Left colon (tissue), 2 donors: ENCODE data around the gene PDZK1IP1. TPM values are rescaled to one million over a fixed set of nuclear protein-coding genes. Genes with fewer than 3 reads are reported as not detected.

ENCODE experiments used
- ATAC-seq: fragments of 200-7000 bp; cut with Tn5 transposase; one replicate; pipeline ENCODE4 v1.9.1; 2020; ENCODE audit warnings: mild to moderate bottlenecking, moderate library complexity
- DNase-seq, 2 donors: peaks; one replicate each; pipeline ENCODE4 v3.0.0-alpha.2; 2020
- intact Hi-C, 2 donors: fragments of 100-400 bp; cut with DNase I in 1 of 2; cut with micrococcal nuclease in 1 of 2; formaldehyde crosslinking; loops; one replicate each; pipeline versions ENCODE4 v1.11.2 to v1.14.0; 2022; cut with DNase I, micrococcal nuclease
- total RNA-seq, 2 donors: library from RNA; stranded (reverse); fragmentation: NEBNext Ultra II Directional; extraction: Animal tissue kit (Norgen Biotek cat#: 25700); gene quantifications; one replicate each; pipeline ENCODE4 v1.2.1, GENCODE V29; 2021
- donor health status: DM: no; HTN: no; CAD: no.
- donor health status: DM: yes; HTN: yes; CAD: no.

Gene PDZK1IP1
- total RNA-seq, 2 donors from 2014 or later = 32.4 to 107 TPM

DNA sequence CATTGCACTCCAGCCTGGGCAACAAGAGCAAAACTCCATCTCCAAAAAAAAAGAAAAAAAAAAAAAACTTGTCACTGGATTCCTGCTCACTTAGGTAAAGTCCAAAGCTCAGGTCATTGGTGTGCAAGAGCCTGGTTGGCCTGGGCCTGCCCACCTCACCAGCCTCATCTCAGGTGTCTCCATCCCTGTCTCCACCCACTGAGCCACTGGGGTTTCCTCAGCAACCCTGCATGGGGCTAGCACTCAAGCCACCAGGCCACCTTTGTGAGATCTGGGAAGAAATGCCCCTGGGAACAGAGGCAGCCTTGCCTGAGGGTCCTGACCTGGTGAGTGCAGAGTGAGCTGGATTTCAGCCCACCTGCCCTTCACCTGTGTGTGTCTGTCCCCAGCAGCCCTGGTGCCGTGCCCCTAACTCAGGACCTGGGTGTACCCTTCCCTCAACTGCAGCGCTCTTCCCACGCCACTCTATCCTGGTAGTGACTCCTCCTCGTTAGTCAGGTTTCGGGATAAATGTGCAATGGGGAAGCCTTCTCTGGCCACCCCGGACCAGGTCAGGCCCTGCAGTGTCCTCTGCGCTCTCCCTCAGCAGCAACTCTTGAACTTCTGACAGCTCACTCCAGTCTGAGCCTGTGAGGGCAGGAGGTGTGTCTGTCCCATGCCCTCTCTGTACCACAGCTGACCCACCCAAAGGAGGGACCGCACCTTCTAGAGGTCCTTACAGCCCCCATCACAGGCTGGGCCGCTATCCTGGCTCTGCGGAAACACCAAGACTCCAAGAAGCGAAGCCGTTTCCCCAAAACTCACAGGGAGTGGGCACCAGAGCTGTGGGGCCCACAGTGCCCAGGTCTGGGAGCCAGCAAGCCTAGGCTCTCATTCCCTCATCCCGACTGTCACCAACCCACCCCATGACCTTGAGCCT, 3.3 kb downstream of the PDZK1IP1 start:
- no peak for ATAC-seq
- DNase-seq = no peak

DNA sequence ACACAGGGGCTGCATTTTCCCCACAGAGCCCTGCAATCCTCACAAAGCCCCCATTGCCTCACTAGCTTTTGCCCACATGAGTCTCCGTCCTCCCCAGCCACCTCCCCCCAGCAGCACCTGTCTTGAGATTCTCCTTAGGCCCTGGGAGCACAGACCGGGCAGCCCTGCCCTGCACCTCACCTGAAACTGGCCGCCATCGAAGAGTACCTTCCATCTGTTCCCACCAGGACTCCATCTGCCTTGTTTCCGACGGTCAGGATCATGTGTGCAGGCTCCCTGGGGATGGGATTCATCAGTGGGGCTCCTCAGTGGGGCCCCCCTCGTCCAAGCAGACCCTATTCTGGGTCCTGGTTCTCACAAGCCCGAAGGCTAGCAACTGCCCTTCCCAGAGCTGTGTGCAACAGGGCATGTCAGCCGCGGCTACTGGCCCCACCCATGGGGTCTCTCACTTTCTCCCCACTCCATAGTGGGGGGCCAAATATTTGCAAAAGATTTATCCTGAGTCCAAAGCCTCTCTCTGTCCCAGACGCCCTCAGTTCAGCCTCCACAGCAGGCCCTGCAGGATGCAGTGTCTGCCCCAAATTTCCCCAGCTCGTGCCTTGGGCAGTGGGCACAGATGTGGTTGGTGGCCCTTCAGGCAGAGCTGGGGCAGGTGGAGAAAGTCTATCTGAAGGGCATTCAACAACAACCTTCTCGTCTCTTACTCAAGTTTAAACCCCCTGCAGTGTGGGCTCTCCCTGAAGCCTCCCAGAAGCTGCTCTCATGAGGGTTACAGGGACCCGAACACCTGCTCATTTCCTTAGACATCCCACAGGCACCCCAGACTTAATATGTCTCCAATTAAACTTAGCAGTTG, 4.8 kb downstream of the PDZK1IP1 start:
- intact Hi-C loops = no loop called here
- ATAC-seq = no peak
- no peak for DNase-seq

More for the DNA sequence above, 3.3 kb downstream of the PDZK1IP1 start:
- intact Hi-C loops = no loop called here

DNA sequence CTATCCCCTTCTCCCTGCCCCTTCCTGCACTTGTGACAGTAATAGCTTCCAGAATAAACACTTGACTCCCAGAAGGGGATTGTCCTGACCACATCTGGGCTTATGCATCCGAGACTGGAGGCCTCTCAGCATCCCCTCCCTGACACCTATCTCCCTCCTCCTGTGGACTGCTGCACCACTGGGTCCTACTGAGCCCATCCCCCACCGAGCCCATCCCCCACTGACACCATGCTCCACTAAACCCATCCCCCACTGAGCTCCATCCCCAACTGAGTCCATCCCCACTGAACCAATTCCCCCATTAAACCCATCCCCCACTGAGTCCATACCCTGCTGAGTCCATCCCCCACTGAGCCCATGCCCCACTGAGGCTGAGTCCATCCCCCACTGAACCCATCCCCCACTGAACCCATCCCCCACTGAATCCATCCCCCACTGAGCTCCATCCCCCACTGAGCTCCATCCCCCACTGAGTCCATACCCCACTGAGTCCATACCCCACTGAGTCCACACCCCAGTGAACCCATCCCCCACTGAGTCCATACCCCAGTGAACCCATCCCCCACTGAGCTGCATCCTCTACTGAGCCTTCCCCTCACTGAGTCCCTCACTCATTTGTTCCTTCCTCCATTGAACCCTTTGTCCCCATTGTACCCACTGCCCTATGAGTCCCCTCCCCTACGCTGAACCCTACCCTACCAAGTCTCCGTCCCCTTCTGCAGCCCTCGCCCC, 5.6 kb downstream of the PDZK1IP1 start:
- DNase-seq (no peak), ATAC-seq (no peak)
- intact Hi-C loops = no loop called here

DNA sequence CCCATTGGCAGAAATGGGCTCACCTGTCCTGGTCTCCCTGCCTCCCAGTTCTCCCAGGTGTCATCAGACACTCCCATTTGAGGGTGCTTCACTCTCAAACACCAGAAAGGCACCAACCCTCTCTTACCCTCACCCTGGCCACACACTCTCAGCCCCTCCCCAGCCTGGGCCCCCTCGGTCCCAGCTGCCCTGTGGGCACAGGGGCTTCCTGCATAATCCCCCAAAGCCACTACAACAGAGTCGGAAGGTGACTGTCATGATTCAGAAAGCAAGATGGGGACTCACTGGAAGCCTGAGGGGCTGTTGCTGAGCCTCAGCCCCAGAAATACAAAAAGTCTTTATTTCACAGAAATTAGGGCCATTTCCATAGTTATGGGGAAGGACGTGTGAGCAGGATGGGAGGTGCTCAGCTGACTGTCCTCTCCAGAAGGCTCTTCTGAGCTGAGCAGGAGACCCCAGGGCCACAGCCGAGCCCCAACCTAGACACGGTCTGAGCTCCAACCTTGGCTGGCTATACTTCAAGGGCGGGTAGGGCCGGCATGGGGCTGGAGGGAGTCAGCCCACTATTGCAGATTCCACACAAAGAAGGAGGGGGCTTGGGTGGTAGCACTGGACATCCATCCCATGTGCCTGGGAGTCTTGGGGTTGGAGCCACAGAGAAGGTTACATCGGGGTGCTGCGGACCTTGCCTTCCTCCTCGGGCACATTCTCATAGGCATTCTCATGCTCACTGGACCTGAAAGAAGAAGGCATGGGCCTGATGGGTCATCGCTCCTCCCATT, 6.3 kb downstream of the PDZK1IP1 start:
- intact Hi-C loops = no loop called here
- no peak for DNase-seq
- no peak for ATAC-seq

DNA sequence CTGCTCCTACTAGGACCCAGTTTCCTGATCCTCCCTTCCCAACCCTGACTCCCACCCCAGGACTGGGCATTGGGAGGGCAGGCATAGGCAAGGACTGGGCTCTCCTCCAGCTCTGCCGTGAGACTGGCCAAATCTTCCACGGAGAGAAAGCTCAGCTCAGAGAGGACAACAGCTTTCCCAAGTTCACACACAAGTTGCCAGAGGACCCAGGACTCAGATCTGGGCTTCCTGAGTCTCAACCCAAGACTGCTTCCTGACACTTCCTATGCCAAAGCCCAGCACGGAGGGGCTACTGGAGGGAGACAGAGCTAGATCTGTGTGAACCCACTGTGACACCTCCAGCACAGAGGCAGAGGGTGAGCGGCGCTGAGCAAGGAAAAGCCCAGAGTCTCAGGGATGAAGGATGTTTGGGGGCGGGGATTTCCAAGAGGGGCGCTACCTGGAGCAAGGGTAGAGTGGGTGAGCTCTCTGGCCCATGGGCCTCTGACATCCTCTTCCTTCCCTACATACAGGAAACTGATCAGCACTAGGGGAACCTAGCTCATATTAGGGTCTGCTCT, 7.1 kb downstream of the PDZK1IP1 start:
- DNase-seq = no peak
- intact Hi-C loops = no loop called here
- no peak for ATAC-seq

DNA sequence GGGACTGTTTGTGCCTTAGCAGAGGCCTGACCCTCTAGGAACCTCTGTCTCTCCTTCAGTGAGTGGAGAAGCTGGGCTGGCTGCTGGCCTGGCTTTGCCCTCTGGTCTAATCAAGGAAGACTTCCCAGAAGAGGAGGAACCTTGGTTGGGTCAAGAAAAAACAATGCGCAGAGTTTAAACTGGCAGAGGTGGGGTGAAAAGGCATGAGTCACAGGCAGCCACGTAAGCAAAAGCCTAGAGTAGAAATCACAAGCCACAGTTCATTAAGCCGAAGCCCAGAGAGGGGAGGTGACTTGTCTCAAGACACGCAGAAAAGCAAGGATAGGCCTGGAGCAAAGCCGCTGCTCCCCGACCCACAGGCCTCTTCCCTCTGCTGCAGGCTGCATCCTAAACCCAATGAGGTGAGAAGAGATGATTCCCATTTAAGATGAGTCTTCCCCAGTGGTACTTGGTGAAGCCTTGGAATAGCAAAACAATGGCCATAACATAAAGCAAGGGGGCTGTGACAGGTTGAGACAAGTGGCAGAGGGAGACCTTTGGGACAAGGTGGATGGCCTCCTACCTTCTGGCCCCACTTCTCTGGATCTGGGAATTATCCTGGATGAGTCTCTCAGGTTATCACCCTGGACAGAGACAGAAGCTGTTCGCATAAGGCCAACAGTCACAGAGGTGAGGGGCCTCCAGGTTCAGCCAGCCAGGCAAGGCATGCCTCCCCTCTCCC, 7.7 kb downstream of the PDZK1IP1 start:
- ATAC-seq (no peak), DNase-seq (no peak)
- intact Hi-C loops = no loop called here

DNA sequence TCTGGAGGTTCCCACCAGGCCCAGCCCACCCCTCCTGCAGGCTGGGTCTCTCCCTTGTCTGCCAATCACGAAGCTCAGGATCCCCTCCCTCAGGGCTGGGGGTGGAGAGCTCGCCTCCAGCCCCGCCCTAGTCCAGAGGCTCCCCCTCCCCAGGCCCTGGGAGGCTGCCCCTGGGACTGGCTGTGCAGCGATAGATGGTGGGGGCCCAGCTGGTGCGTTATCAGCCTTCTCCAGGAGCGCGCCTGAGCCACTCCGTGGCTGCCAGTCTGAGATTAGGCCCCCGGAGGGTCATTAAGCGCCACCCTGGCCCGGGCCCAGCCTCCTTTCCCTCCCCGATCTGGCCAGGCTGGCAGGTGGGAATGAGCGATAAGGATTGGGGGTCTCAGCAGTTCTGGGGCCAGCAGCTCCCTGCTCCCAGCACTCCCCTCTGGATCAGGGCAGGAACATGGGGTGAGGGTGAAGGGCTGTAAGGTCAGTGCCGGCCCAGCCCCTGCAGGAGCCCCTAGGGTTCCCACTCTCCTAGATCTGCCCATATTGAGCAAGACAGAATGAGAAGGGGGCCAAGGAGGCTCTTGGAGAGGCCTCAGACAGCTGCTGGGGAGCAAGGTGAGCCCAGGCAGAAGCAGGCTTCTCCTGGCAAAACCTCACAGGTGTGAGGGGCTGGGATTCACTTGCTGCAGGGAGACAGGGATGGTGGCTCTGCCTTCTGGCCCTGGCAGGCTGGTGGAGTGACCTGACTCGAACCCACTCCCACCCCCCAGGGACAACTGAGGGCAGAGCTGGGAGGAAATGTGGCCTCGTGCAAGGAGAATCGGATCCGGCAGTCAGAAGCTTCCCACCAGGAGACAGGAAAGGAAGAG, 8.5 kb downstream of the PDZK1IP1 start:
- DNase-seq (no peak), ATAC-seq (no peak)
- intact Hi-C loops = no loop called here

DNA sequence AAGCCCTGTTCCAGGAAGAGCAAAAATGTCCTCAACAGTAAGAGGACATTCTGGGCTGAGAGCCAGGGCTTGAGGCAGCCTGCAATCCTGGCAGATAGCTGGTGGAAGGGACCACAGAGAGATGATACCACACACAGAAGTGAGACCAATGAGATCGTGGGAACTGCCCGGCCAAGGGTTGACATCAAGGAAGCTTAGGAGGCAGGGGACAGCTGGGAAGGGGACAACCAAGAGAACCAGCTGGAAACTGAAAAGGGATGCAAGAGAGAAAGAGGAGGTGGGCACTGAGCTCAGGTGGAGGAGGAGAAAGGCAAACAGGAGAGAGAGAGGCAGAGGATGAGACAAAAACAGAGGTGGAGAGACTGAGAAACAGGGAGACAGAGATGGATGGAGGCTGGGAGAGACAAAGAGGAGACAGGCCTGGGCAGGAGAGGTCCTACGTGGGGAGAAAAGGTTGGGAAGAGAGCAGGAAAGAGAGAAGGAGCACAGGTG, 9.2 kb downstream of the PDZK1IP1 start:
- no peak for ATAC-seq
- no peak for DNase-seq
- intact Hi-C loops = no loop called here

DNA sequence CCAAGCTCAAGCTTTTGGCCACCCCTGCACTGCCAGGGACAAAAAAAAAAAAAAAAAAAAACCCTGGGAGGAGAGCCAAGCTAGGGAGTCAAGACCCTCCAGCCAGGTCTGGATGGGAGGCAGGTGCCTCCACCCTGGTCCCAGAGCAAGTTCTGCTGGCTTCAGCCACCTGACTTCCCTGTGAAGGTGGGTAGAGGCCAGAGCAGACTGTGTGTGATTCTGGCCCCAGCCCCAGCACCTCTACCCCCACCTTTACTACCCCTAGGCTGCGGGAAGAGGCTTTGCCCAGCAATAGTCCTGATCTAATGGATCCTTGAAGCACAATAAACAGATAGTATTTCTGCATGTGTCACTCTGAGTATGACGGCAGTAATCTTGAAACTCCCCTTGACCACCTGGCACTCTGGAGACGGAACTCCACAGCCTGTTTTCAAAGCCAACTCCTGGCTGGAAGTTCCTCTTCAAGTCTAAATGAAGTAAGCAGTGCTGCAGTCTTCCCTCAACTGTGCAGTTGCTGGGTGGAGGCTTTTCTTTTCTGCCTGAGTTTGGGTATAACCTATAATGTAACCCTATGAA, 9.8 kb downstream of the PDZK1IP1 start:
- DNase-seq (no peak), ATAC-seq (peak; percentile 13)
- intact Hi-C loops = no loop called here

DNA sequence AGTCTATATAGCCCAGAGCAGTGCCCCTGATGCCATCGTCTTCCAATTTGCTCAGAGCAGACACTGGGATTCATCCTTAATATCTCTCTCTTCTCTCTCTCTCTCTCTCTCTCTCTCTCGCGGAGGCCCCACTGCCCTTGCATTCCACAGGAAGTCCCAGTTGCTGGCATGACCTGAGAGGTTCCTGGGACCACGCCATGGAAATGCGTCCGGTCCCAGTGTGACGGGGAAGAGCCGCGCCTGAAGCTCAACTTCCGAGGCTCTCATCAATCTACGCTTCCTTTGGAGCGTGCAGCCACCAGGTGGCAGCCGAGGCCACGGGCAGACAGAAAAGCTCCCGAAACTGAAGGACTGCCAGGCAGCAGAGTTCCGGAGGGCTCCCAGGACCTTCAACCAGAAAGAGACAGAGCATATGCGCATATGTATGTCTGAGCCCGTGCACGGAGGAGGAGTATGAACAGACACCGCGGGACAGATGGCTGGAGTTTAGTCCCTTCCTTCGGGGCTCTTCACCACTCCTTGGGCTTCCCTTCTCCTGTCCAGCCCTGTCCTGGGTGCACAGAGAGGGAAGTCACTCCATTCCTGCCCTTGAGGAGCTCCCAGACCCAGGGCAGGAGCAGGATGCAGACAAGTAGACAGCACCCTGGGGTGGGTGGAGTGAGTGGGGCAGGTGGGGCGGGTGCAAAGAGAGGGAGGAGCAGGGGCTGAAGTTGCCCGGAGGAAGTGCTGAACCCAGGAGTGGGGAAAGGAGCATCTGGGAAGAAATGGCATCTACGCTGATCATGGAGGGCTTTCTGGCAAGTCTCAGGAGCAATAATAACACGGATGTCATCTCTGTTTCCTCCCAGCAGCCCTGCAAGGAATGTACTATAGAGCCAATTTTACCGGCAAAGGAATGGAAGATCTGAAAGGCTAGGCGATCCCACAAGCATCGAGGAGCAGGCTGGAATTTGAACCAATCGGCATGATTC, 10.5 kb downstream of the PDZK1IP1 start:
- intact Hi-C loops = no loop called here
- ATAC-seq (peak; percentile 84), DNase-seq (peak; percentile 88 to 94)

DNA sequence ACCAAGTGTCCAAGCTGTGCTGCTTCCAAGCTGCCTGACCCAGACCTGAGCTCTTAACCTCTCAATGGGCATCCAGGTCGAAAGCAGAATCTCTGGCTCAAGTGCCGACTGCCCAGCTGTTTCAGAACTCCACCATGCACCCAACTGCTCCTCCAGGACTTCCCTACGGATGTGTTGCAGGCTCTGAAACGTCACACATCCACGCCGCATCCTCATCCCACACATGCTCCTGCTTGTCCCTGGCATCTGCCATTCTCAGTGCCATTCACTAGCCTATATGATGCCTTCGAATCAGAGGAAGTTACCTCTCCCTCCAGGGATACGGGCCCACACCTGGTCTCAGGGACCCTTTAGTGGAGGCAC, 11.2 kb downstream of the PDZK1IP1 start:
- DNase-seq = no peak

DNA sequence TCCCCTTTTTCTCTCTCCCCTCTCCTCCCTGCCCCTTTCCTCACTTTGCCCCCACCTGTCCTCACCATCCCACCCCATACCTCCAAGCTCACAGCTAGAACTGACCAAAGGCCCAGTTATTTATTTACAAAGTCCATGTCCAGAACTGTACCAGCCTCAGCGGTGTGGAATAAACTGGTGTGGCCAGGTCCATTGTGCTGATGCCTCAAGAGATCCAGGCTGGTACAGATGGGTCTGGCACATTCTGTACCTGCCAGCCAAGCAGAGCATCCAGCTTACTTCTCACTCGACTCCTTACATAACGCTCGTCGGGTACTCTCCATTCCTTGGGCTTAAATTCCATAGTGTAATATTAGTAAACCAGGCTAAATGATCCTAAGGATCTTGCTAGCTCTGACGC, 11.8 kb downstream of the PDZK1IP1 start:
- no peak for DNase-seq
- intact Hi-C loops = no loop called here
- no peak for ATAC-seq

More for the DNA sequence above, 11.2 kb downstream of the PDZK1IP1 start:
- ATAC-seq = no peak
- intact Hi-C loops = no loop called here

DNA sequence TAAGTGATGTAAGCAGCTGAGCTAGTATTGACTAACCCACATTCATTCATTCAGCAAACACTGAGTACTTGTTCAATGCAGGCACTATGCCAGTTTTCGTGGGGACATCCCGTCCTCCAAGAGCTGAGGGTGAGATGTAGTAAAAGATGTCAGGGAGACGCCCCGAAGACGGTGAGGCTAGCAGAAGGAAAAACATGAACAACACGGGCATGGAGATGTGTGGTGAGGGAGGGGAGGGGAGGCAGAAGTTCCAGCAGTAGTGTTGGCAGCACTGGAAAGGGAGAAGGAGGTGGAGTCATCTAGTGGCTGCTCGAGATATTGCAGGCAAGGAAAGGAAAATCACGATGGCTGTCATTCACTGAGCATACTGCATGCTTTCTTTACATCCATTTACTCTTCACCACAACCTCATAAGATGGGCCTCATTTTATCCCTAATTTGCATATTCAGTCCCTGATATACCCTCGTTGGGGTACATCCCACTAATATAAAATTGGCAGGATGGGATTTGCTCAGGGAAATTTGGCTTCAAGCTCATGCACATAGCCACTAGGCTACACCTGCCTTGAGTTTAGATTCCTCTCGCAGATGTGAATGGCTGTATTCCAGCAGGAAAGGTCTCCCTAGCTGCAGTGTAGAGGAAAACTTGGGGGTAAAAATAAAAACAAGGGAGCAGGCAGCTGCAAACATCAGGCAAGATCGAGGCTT, 14.5 kb downstream of the PDZK1IP1 start:
- ATAC-seq = peak; percentile 36
- DNase-seq = peak in 1 of 2 donors; percentile 50
- intact Hi-C loops = no loop called here

DNA sequence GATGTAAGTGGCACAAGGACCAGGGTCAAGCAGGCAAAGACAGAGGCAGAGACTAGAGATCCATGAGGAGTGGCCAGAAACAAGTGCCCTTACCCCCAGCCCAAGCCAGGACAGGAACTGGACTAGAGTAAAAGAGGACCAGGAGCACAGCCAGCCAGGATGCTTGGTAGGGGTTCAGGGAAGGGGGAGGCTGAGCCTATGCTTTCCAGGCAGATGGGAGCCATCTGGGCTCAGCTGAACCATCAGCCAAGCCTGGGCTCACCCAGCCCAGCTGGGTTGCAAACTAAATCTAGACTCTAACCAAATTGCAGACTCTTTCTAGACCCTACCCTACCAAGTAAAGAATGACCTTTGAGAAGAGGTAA, 15.2 kb downstream of the PDZK1IP1 start:
- DNase-seq (no peak), ATAC-seq (no peak)
- intact Hi-C loops = no loop called here

DNA sequence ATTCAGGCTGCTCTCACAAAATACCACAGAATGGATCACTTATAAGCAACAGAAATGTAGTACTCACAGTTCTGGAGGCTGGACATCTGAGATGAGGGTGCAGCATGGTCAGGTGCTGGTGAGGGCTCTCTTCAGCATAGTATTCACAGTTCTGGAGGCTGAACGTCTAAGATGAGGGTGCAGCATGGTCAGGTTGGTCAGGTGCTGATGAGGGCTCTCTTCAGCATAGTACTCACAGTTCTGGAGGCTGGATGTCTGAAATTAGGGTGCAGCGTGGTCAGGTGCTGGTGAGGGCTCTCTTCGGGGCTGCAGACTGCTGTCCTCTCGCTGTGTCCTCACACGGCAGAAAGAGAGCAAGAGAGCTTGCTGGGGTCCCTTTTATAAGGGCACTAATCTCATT, 17.1 kb downstream of the PDZK1IP1 start:
- intact Hi-C loops = no loop called here
- DNase-seq = no peak
- no peak for ATAC-seq
